NCI-H526 (cell line): ENCODE results near the gene ID3.
"Not testable (repeated sequence)": the region's sequence is repeated elsewhere in the genome, so short reads cannot be mapped to it uniquely, and the experiment has no call there.

Experiments used
- DNase-seq, 2 experiments: peaks; one replicate each; lab custom pipeline; 2025; lab: John Stamatoyannopoulos, UW

Gene ID3

GRCh38 chr1:23551849-23552248 is 7.5 kb downstream of the ID3 start:
- DNase-seq, result peak in 1 of 2 experiments; percentile 40

DNA sequence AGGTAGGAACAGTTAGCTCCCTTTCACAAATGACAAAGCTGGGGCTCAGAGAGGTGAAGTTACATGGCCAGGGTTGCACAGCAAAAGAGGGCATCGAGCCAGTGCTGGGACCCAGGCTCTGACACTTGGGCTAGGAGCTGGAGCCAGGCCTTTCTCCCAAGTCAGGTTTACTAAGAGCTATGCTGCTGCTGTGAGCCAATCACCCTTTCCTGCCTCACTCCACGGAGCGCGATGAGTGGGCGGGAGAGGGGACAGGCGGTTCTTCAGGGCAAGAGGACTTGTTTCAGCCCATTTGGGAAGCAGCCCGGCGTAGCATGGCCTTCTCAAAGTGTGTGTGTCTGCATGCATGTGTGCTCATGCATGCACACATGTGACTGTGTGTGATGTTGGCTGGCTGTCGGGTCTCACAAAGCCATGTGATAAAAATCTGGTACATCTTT is 10.6 kb downstream of the ID3 start:
- no peak for DNase-seq

DNA sequence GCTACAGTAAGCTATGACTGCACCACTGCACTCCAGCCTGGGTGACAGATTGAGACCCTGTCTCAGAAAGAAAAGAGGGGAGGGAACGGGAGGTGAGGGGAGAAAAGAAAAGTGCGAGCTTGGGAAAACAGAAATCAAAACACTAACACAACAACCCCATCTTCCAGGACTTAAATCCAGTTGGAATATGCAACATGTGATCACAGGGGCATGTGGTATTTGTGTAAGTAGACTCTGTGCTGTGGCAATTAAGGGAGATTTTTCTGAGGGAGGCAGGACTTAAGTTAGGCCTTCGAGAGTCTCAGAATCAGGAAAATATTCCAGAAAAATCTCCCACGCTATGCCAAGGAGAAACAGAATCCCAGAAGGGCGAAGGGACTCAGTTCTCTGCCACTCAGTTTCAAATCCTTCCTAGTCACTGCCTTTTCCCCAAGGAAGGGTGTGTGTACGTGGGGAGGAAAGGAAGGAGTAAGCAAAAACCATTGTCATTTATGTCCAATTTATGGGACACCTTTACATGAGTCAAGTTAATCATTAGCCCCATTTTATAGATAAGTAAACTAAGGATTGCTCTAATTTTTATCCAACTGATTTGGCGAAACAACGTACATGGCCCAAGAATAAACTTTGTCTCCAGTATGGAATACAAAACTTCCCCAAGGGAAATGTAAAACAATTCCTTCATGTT is 12.3 kb downstream of the ID3 start:
- DNase-seq, result no peak

DNA sequence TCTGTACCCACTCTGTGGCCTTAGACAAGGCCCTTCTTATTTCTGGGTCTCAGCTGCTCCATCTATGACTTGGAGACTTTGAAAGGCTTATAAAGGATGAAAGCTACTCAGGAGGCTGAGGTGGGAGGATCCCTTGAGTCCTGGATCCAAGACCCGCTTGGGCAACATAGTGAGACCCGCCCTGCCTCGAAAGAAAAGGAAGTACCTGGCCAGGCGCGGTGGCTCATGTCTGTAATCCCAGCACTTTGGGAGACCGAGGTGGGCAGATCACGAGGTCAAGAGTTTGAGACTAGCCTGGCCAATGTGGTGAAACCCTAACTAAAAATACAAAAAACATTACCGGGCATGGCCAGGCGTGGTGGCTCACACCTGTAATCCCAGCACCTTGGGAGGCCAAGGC is 13.4 kb downstream of the ID3 start:
- DNase-seq, result no peak

DNA sequence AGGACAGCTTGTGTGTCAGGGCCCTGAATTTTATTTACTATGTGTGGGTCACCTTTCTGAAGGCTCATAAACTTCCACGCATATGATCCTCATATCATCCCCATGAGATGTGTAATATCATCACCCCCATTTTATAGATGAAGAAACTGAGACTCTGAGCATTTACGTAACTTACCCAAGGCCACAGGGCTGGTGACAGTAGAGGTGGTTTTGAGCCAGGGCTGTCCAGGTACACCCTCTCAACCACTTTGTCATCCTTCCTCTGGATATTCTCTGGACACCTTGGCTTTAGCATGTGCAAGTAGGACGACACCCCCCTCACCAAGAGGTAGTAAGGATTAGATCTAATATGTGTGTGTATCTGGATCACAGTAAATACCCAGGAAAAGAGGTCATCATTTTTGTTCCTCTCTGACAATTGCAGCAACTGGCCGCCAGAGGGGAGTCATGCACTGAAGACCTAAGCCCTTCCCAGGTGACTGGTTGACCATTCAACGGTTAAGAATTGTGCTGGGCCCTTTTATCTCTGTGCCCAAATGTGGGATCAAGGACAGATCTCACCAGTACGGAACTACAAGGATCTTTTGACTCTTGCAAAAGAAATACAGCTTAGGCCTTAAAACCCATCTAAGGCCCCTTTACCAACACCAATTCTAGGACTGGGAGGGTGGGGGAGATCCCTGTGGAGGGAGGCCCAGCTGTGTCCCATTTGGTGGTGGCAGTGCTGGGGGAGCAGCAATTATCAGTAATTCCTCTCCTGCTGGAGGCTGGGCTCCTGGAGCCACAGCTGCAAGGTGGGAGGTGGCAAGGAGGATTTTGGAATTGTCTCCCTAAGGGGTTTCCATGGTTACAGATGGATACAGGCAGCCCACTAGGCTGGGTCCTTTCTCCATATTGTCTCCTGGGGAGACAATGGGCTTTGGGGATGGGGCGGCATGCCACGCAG is 14.6 kb downstream of the ID3 start:
- peak; percentile 59 to 85 for DNase-seq

DNA sequence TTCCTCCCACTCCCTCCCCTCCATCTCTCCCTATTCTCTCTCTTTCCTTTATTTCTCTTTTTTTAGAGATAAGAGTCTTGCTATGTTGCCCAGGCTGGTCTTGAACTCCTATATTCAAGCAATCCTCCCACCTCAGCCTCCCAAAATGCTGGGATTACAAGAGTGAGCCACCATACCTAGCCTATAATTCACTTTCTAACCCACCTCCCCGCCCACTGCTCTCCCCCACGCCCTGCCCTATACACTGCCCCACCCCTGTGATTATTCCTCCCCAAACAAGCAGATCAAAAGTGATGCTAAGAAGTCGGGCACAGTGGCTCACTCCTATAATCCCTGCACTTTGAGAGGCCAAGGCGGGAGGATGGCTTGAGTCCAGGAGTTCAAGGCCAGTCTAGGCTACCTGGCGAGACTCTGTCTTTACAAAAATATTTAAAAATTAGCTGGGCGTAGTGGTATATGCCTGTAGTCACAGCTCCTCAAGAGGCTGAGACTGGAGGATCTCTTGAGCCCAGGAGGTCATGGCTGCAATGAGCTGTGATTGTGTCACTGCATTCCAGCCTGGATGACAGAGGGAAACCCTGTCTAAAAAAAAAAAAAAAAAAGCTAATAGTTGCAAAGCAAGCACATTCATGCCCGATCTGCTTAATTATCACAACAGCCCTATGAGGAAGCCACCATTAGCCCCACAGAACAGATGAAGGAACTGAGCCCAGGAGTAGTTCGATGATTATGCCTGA is 15.4 kb downstream of the ID3 start:
- DNase-seq, result no peak

DNA sequence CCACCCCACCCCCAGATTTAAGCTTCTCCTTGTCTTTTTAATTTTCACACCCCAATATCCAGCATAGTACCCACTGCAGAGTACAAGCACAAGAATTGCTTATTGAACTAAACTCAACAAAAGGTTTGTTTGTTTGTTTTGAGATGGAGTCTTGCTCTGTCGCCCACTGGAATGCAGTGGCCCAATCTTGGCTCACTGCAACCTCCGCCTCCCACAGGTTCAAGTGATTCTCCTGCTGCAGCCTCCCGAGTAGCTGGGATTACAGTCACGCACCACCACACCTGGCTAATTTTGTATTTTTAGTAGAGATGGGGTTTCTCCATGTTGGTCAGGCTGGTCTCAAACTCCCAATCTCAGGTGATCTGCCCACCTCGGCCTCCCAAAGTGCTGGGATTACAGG is 16.4 kb downstream of the ID3 start:
- not testable (repeated sequence) for DNase-seq

- peak; percentile 75 to 93 for DNase-seq
Observed at GRCh38 chr1:23539698-23540266, 19.5 kb downstream of the ID3 start.

- no peak for DNase-seq
Observed at GRCh38 chr1:23537296-23537973, 21.9 kb downstream of the ID3 start.

DNA sequence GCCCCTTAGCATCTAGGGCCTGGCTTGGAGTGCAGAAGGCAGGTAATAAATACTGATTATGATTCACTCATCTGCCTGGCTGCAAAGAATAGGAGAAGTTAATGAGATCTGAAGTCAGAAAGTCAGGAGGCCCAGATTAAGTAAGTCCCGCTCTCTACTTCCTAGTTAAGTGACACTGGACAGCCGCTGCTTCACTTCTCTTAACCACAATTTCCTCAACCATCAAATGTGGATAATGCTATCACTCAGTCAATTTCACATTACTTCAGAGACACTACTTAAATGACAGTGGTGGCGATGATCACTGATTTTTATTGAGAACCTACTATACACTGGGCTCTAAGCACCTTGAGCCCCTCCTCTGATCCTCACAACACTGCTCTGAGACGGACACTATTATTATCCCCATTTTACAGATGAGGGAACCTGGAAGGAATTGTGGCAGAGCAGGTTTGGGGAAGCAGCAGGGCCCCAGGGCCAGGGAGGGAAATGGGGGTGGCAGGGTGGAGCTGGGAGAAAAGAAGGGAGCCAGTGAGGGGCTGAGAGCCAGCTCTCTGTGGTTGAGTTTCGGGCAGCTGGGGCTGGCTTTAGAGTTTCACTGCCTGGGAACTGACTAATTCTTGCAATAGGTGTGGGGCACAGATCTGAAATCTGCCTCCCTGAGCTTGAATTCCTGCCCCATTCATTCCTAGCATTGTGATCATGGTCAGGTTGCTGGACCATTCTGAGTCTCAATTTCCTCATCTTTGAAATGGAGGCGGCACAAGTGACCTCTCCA is 25.9 kb downstream of the ID3 start:
- DNase-seq, result no peak

- peak in 1 of 2 experiments; percentile 58 for DNase-seq
Observed at GRCh38 chr1:23531562-23532094, 27.7 kb downstream of the ID3 start.

GRCh38 chr1:23530747-23531561 is 28.3 kb downstream of the ID3 start, which contains the start of gene E2F2:
Gene E2F2 (minus strand): TSS chr1:23531233. CDS start chr1:23530793, 440 bp downstream.
- peak; percentile 70 to 93 for DNase-seq

GRCh38 chr1:23530087-23530746 is 29.1 kb downstream of the ID3 start:
- DNase-seq, result peak in 1 of 2 experiments; percentile 68

- DNase-seq, result peak in 1 of 2 experiments; percentile 37
Observed at GRCh38 chr1:23529146-23530086, 29.9 kb downstream of the ID3 start.

DNA sequence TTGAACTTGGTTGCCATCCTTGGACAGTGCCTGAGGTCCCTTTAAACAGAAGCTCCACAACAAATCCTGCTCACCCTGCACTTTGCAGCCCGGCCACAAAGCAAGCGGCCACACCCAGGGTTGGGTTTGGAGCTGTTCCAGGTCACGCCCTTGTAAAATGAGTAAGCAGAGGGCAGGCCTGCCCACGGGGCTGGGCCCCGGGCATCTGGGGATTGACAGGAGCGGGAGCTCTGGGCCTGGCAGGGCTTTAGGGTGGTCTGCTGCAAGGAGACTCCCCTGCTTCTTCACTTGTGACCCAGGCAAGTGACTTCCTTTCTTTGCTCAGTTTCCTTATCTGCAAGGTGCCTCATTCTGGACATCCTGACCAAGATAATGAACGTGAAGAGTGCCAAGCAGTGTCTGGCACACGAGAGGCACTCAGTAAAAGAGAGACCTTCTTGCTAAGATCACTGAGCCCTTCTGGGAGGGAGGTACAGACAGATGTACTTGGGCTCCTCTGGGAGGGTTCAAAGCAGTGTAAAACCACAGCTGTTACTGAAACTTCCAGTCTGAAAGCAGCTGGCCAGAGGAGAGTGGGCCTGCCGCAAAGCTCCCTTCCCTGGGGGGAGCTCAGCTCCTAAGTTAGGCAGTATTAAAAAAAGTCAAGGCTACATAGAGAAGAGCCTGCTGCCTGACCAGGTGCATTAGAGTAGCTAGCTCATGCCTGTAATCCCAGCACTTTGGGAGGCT is 30.9 kb downstream of the ID3 start:
- peak; percentile 33 to 70 for DNase-seq

- DNase-seq, result no peak
Observed at GRCh38 chr1:23527900-23528249, 31.4 kb downstream of the ID3 start.

DNA sequence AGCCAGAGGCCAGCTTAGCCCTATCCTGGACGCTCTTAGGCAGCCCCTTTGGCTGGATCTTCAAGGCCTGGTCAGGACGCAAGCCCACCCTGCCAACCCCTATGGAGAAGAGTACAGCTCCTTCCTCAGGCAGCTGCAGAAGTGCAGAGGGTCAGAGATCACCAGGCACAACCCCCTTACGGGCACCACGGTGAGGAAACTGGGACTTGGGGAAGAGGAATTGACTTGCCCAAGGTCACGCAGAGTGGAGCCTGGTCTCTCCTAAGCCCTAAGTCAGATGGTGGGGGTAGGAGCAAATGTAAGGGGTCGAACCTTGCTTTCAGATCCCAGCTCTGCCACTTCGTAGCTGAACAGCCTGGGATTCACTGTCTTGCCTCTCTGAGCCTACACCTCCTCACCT is 31.9 kb downstream of the ID3 start:
- no peak for DNase-seq
